ENCODE data around the gene TCF15. TPM values are rescaled to one million over a fixed set of nuclear protein-coding genes. Genes with fewer than 3 reads are reported as not detected.

Gene TCF15, protein sequence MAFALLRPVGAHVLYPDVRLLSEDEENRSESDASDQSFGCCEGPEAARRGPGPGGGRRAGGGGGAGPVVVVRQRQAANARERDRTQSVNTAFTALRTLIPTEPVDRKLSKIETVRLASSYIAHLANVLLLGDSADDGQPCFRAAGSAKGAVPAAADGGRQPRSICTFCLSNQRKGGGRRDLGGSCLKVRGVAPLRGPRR
- 0.18 TPM for polyA plus RNA-seq (2012; ENCODE audit: insufficient read length, low read depth)

DNA sequence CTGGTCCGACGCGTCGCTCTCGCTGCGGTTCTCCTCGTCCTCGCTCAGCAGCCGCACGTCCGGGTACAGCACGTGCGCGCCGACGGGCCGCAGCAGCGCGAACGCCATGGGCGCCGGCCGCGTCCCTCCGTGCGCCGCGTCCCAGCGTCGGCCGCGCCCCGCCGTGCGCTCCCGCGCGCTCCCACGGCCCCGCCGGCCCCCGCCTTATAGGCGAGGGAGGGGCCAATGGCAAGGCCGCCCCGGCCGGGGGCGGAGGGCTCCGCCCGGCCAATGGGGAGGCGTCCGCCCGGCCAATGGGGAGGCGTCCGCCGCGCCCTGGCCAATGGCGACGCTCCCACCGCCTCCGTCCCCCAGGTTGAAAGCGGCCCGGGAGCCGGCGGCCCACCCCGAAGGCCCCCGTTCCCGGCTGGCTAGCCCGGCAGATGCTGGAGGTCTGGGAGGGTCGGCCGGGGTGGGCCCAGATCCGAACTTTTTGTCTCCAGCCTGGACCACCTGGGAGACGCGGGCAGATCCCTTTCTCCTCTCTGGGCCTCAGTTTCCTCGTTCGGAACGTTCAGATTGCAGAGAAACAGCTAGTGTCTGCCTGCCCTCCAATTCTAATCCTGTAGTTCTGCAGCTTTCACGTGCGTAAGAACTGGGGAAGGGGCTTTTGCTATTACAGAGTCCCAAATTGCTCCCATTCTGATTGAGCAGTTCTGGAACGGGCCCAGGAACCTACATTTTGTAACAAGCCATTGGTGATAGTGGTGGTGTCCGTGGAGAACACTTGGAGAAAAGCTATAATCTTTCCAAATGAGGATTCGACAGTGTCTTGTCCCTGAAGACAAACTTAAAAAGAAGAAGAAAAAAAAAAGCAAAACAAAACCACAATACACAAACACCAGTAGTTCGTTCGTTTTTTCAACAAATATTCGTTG lies at the start of gene TCF15:
Gene TCF15, minus strand, starts transcription at position 180 of the 917 bp plus-strand sequence. Its CDS starts 72 bp downstream, at position 108.
- no peak for TF ChIP-seq REST (IDR thresholded peaks at IDR 0.05; ENCODE audit: insufficient read depth in 1 of 2, low read depth in 2 of 2, low read length in 2 of 2)

- TF ChIP-seq REST (IDR thresholded peaks at IDR 0.05; ENCODE audit: insufficient read depth in 1 of 2, low read depth in 2 of 2, low read length in 2 of 2) (no peak), TAF1 (IDR thresholded peaks at IDR 0.05; ENCODE audit: borderline replicate concordance, insufficient read depth, low read length) (no peak), SIN3A (IDR thresholded peaks at IDR 0.05; ENCODE audit: borderline replicate concordance, insufficient read depth, low read length) (no peak), POLR2AphosphoS5 (IDR thresholded peaks at IDR 0.05; ENCODE audit: low read depth, low read length) (no peak), FOXP2 (optimal IDR thresholded peaks at IDR 0.05; ENCODE audit: borderline replicate concordance, extremely low read depth, extremely low read length, insufficient read depth) (no peak)
Observed at GRCh38 chr20:658731-659291, 48.7 kb upstream of the TCF15 start.

DNA sequence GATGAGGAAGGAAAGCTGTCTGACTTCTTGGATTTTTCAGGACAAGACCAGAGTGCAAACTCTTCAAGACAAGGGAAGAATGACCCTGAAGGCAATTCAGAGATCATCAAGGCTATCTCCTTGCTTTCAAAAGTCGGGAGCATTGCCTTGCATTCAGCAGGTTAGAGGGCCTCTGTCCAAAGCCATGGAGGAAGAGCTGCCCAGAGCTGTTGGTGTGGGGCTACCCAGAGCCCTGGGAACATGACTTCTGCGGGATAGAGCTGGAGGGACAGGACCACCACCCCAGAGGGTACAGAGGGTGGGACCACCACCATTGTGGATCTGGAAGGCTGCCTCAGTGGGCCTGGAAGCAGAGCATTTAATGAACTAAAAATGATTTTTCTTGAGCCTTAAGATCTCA lies 48.1 kb upstream of the TCF15 start:
- no peak for TF ChIP-seq FOXP2 (optimal IDR thresholded peaks at IDR 0.05; ENCODE audit: borderline replicate concordance, extremely low read depth, extremely low read length, insufficient read depth)
- TF ChIP-seq POLR2AphosphoS5 (IDR thresholded peaks at IDR 0.05; ENCODE audit: low read depth, low read length): no peak
- no peak for TF ChIP-seq TAF1 (IDR thresholded peaks at IDR 0.05; ENCODE audit: borderline replicate concordance, insufficient read depth, low read length)
- no peak for TF ChIP-seq REST (IDR thresholded peaks at IDR 0.05; ENCODE audit: insufficient read depth in 1 of 2, low read depth in 2 of 2, low read length in 2 of 2)
- no peak for TF ChIP-seq SIN3A (IDR thresholded peaks at IDR 0.05; ENCODE audit: borderline replicate concordance, insufficient read depth, low read length)

DNA sequence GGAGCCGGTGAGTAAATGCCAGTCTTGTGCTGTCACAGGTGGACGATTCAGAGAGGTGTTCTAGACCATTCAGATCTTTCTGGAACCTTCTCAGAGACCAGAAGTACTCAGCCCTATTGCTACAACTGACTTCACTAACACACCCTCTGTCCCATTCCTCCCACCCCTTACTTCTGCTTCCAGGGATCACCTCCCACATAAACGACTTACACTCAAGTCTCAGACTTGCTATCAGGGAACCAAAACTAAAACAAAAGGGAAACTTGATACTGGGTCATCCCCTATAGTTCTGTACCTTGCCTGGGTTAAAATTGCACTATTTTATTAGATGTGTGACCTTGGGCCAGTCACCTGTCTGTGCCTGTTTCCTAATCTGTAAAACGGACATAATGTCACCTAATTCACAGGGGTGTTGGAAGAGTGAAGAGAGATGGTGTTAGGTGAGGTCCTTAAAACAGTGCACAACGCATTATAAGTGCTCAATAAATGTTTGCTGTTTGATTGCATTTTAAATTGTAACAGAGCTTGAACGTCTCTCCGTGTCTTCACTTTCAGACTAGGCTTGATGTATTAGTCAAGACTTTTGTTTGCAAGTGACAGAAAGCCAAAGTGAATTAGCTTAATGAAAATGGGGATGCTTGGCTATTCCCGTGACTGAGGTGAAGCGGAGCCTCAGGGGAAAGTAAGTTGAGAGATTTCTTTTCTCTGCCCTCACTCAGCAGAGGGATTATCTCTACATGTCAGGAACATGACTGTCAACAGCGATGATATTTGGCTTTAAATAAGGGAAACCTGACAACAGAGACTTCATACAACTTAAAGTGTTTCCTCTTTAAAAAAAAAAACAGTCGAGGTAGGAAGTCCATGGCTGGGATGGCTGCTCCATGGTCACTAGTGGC lies 45.9 kb upstream of the TCF15 start:
- TF ChIP-seq POLR2AphosphoS5 (IDR thresholded peaks at IDR 0.05; ENCODE audit: low read depth, low read length) (no peak), REST (IDR thresholded peaks at IDR 0.05; ENCODE audit: insufficient read depth in 1 of 2, low read depth in 2 of 2, low read length in 2 of 2) (no peak), SIN3A (IDR thresholded peaks at IDR 0.05; ENCODE audit: borderline replicate concordance, insufficient read depth, low read length) (no peak), FOXP2 (optimal IDR thresholded peaks at IDR 0.05; ENCODE audit: borderline replicate concordance, extremely low read depth, extremely low read length, insufficient read depth) (no peak), TAF1 (IDR thresholded peaks at IDR 0.05; ENCODE audit: borderline replicate concordance, insufficient read depth, low read length) (no peak)

Data from PFSK-1 (cell line).